ENCODE data around the gene BANP. TPM values are rescaled to one million over a fixed set of nuclear protein-coding genes. Genes with fewer than 3 reads are reported as not detected.
"Not testable (repeated sequence)": the region's sequence is repeated elsewhere in the genome, so short reads cannot be mapped to it uniquely, and the experiment has no call there.

Gene BANP
- total and polyA plus RNA-seq, 4 experiments from 2014 or later = 10.7 to 72.7 (median 44.1) TPM

DNA sequence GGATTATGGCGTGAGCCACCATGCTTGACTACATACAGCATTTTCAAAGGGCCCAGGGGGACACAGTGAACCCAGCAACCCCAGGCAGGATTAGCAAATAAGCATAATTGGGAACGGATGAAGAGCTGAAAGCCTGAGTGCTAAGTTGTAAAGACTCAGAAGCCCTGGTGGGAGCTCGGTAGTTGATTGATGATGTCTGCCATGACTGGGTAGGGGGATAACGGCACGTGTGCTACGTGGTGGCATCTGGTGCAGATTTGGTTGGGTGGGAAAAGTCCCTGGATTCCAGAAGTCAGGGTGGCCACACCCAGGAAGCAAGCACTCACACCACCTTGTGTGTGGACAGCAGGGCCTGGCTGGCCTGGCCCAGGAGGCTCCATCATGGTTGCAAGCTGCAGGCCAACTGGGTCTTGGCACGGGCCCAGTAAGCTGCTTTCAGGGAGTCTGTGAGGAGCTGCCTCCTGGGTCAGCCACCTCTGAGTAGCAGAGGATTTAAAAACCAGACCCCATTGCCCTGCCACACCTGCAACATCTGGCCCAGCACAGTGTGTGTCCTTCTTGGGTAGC lies 154.4 kb downstream of the BANP start:
- intact Hi-C loops (cut with micrococcal nuclease); H3K36me3 ChIP-seq (ENCODE audit: insufficient read depth, low read length): not testable (repeated sequence)

DNA sequence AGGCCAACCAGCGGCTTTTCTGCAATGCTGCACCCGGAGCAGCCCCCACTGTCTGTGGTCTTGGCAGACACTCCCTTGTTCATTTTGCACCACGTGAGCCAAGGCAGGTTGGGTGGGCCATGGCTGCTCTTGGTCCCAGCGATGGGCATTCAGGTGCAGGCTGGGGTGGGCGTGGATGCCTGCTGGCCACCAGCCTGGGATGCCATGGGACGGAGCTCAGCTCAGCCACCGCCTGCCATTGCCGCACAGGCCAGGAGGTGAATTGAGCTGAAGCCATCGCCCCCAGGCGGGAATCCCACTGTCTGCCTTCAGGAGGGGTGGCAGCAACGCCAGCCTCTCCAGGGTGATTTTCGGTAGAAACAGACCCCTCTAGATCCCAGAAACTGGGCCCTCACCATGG lies 155.3 kb downstream of the BANP start:
- H3K4me3 ChIP-seq (ENCODE audit: low read length in 2 of 2); H3K36me3 Mint-ChIP-seq; H3K4me3 Mint-ChIP-seq; H3K9me3 ChIP-seq (ENCODE audit: control insufficient read depth in 1 of 2, low read length in 2 of 2); H3K27me3 Mint-ChIP-seq; intact Hi-C loops (cut with micrococcal nuclease); H3K27me3 ChIP-seq (ENCODE audit: insufficient read depth, low read length); H3K27ac Mint-ChIP-seq; H3K36me3 ChIP-seq (ENCODE audit: insufficient read depth, low read length); DNase-seq; H3K4me1 ChIP-seq (ENCODE audit: insufficient read depth, low read length); H3K4me1 Mint-ChIP-seq; CTCF ChIA-PET (ENCODE audit: partially characterized antibody); H3K27ac ChIP-seq (ENCODE audit: low read depth, low read length); H3K9me3 Mint-ChIP-seq; POLR2A ChIA-PET (ENCODE audit: partially characterized antibody): not testable (repeated sequence)

More for the DNA sequence above, 154.4 kb downstream of the BANP start:
- H3K27ac Mint-ChIP-seq; H3K9me3 ChIP-seq (ENCODE audit: control insufficient read depth in 1 of 2, low read length in 2 of 2); H3K27me3 ChIP-seq (ENCODE audit: insufficient read depth, low read length); H3K9me3 Mint-ChIP-seq; H3K36me3 Mint-ChIP-seq; H3K4me1 Mint-ChIP-seq; H3K27me3 Mint-ChIP-seq; H3K27ac ChIP-seq (ENCODE audit: low read depth, low read length); CTCF ChIA-PET (ENCODE audit: partially characterized antibody); H3K4me3 Mint-ChIP-seq; H3K4me1 ChIP-seq (ENCODE audit: insufficient read depth, low read length); DNase-seq; H3K4me3 ChIP-seq (ENCODE audit: low read length in 2 of 2); POLR2A ChIA-PET (ENCODE audit: partially characterized antibody): not testable (repeated sequence)

DNA sequence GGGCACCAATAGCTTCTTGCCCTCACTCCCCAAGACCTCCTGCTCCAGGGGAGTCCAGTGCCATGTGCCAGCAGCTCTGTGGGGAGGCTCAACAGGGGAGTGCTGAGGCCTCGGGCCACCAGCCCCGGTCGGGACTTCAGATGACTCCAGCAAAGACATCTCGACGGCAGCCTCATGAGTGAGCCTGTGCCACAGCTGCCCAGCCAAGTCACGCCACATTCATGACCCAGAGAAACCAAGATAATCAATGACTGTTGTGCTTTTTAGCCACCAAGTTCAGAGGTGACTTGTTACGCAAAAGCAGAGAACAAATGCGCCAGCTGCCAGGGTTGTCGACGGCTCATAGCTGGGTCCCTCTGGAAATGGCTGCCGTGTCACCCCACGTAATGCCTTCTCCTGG lies 157.5 kb downstream of the BANP start:
- H3K4me1 ChIP-seq (ENCODE audit: insufficient read depth, low read length) = no peaks in the 10 kb centered on the region
- no peaks in the 10 kb centered on the region for H3K27me3 ChIP-seq (ENCODE audit: insufficient read depth, low read length)
- intact Hi-C loops (cut with micrococcal nuclease) = no loop called here
- Mint-ChIP-seq H3K36me3 (no peaks in the 10 kb centered on the region), H3K27me3 (peaks cover 0 to 3% of the 10 kb centered on the region in 2 donors), H3K9me3 (no peaks in the 10 kb centered on the region), H3K4me3 (no peak overlapping the region), H3K4me1 (peaks cover 6 to 10% (median 7%) of the 10 kb centered on the region in 4 donors), H3K27ac (no peak overlapping the region)
- ChIA-PET CTCF (ENCODE audit: partially characterized antibody) (no interaction called here), POLR2A (ENCODE audit: partially characterized antibody) (no interaction called here)
- no peak for DNase-seq
- no peak overlapping the region for H3K4me3 ChIP-seq (ENCODE audit: low read length in 2 of 2)
- no peak overlapping the region for H3K27ac ChIP-seq (ENCODE audit: low read depth, low read length)
- H3K36me3 ChIP-seq (ENCODE audit: insufficient read depth, low read length) = no peaks in the 10 kb centered on the region
- no peaks in the 10 kb centered on the region for H3K9me3 ChIP-seq (ENCODE audit: control insufficient read depth in 1 of 2, low read length in 2 of 2)

GRCh38 chr16:88109726-88110621 lies 158.7 kb downstream of the BANP start:
- H3K4me1 Mint-ChIP-seq; H3K9me3 Mint-ChIP-seq; H3K27me3 Mint-ChIP-seq; H3K27ac ChIP-seq (ENCODE audit: low read depth, low read length); H3K4me3 Mint-ChIP-seq; CTCF ChIA-PET (ENCODE audit: partially characterized antibody); H3K36me3 ChIP-seq (ENCODE audit: insufficient read depth, low read length); H3K27me3 ChIP-seq (ENCODE audit: insufficient read depth, low read length); H3K27ac Mint-ChIP-seq; DNase-seq; H3K4me1 ChIP-seq (ENCODE audit: insufficient read depth, low read length); intact Hi-C loops (cut with micrococcal nuclease); POLR2A ChIA-PET (ENCODE audit: partially characterized antibody); H3K9me3 ChIP-seq (ENCODE audit: control insufficient read depth in 1 of 2, low read length in 2 of 2); H3K4me3 ChIP-seq (ENCODE audit: low read length in 2 of 2); H3K36me3 Mint-ChIP-seq: not testable (repeated sequence)

- H3K36me3 Mint-ChIP-seq; H3K27me3 ChIP-seq (ENCODE audit: insufficient read depth, low read length); H3K27me3 Mint-ChIP-seq; POLR2A ChIA-PET (ENCODE audit: partially characterized antibody); H3K27ac Mint-ChIP-seq; DNase-seq; H3K4me3 ChIP-seq (ENCODE audit: low read length in 2 of 2); H3K4me1 ChIP-seq (ENCODE audit: insufficient read depth, low read length); intact Hi-C loops (cut with micrococcal nuclease); H3K27ac ChIP-seq (ENCODE audit: low read depth, low read length); H3K9me3 Mint-ChIP-seq; H3K36me3 ChIP-seq (ENCODE audit: insufficient read depth, low read length); H3K9me3 ChIP-seq (ENCODE audit: control insufficient read depth in 1 of 2, low read length in 2 of 2); H3K4me1 Mint-ChIP-seq; CTCF ChIA-PET (ENCODE audit: partially characterized antibody): not testable (repeated sequence)
- H3K4me3 Mint-ChIP-seq = peak overlapping the region in 2 of 8 donors; percentile 8 to 29
Measured at GRCh38 chr16:88110875-88111494, 159.8 kb downstream of the BANP start.

GRCh38 chr16:88111976-88112375 lies 160.7 kb downstream of the BANP start:
- H3K36me3 ChIP-seq (ENCODE audit: insufficient read depth, low read length); H3K4me1 ChIP-seq (ENCODE audit: insufficient read depth, low read length); DNase-seq; H3K4me3 ChIP-seq (ENCODE audit: low read length in 2 of 2); POLR2A ChIA-PET (ENCODE audit: partially characterized antibody); H3K4me3 Mint-ChIP-seq; H3K36me3 Mint-ChIP-seq; CTCF ChIA-PET (ENCODE audit: partially characterized antibody); H3K27me3 Mint-ChIP-seq; H3K9me3 Mint-ChIP-seq; H3K4me1 Mint-ChIP-seq; intact Hi-C loops (cut with micrococcal nuclease); H3K27me3 ChIP-seq (ENCODE audit: insufficient read depth, low read length); H3K9me3 ChIP-seq (ENCODE audit: control insufficient read depth in 1 of 2, low read length in 2 of 2); H3K27ac ChIP-seq (ENCODE audit: low read depth, low read length): not testable (repeated sequence)
- H3K27ac Mint-ChIP-seq = peak overlapping the region in 1 of 7 donors; percentile 84

- peaks cover 0 to 3% of the 10 kb centered on the region in 2 donors for H3K27me3 Mint-ChIP-seq
- H3K4me3 ChIP-seq (ENCODE audit: low read length in 2 of 2) = no peak overlapping the region
- no peaks in the 10 kb centered on the region for H3K36me3 ChIP-seq (ENCODE audit: insufficient read depth, low read length)
- H3K4me3 Mint-ChIP-seq = no peak overlapping the region
- ChIA-PET CTCF (ENCODE audit: partially characterized antibody) (no interaction called here), POLR2A (ENCODE audit: partially characterized antibody) (no interaction called here)
- no peak overlapping the region for H3K27ac Mint-ChIP-seq
- H3K4me1 ChIP-seq (ENCODE audit: insufficient read depth, low read length) = no peaks in the 10 kb centered on the region
- no peaks in the 10 kb centered on the region for H3K9me3 Mint-ChIP-seq
- peaks cover 3% of the 10 kb centered on the region for H3K27me3 ChIP-seq (ENCODE audit: insufficient read depth, low read length)
- intact Hi-C loops (cut with micrococcal nuclease) = no loop called here
- no peak for DNase-seq
- H3K27ac ChIP-seq (ENCODE audit: low read depth, low read length) = no peak overlapping the region
- H3K36me3 Mint-ChIP-seq = no peaks in the 10 kb centered on the region
- peaks cover 6 to 10% (median 7%) of the 10 kb centered on the region in 4 donors for H3K4me1 Mint-ChIP-seq
- no peaks in the 10 kb centered on the region for H3K9me3 ChIP-seq (ENCODE audit: control insufficient read depth in 1 of 2, low read length in 2 of 2)
Measured at GRCh38 chr16:88113545-88114045, 162.4 kb downstream of the BANP start.

Data from CD4-positive, alpha-beta memory T cell (primary cell).